GM23338 (cell line): ENCODE measurements around the gene NXPH3. TPM values are rescaled to one million over a fixed set of nuclear protein-coding genes. Genes with fewer than 3 reads are reported as not detected.

ENCODE experiments used
- ATAC-seq: fragments of 200-7000 bp; cut with Tn5 transposase; 3 replicates; pipeline ENCODE4 v1.9.1; 2020
- DNase-seq: peaks from one replicate; pipeline ENCODE4 v3.0.0-alpha.2; 2015; ENCODE audit warnings: low spot score
- H2AFZ ChIP-seq: fragments of 200-600 bp; sonication (generic); 2 replicates; pipeline ENCODE4 v1.8.0; 2016; ENCODE audit warnings: antibody characterized with exemption, mild to moderate bottlenecking, moderate library complexity
- H3F3A ChIP-seq: fragments of 200-600 bp; sonication (generic); replicated peaks from 2 replicates; pipeline ENCODE4 v1.8.0; 2017; ENCODE audit warnings: antibody characterized with exemption, mixed run types, low read depth
- H3K27ac ChIP-seq: fragments of 200-600 bp; sonication (generic); 2 replicates; pipeline ENCODE4 v1.6.1; 2016; ENCODE audit warnings: low read depth
- H3K27me3 ChIP-seq: fragments of 200-600 bp; sonication (generic); 2 replicates; pipeline ENCODE4 v1.8.0; 2016; ENCODE audit warnings: mild to moderate bottlenecking, mixed run types, moderate library complexity; ENCODE audit not compliant: insufficient read depth
- H3K36me3 ChIP-seq: fragments of 200-600 bp; sonication (generic); 2 replicates; pipeline ENCODE4 v1.8.0; 2016; ENCODE audit warnings: mild to moderate bottlenecking; ENCODE audit not compliant: insufficient read depth
- H3K4me1 ChIP-seq: fragments of 200-600 bp; sonication (generic); 2 replicates; pipeline ENCODE4 v1.8.0; 2016; ENCODE audit warnings: mild to moderate bottlenecking, moderate library complexity; ENCODE audit not compliant: insufficient read depth
- H3K4me2 ChIP-seq: fragments of 200-600 bp; sonication (generic); 2 replicates; pipeline ENCODE4 v1.7.1; 2017; ENCODE audit warnings: mixed run types
- H3K4me3 ChIP-seq: fragments of 200-600 bp; sonication (generic); 2 replicates; pipeline ENCODE4 v1.6.1; 2016; ENCODE audit warnings: mixed run types
- H3K79me2 ChIP-seq: fragments of 200-600 bp; sonication (generic); replicated peaks from 2 replicates; pipeline ENCODE4 v1.8.0; 2017; ENCODE audit warnings: mild to moderate bottlenecking; ENCODE audit not compliant: insufficient read depth
- H3K9me2 ChIP-seq: fragments of 200-600 bp; sonication (generic); 2 replicates; pipeline ENCODE4 v1.8.0; 2017; ENCODE audit not compliant: insufficient read depth
- H4K20me1 ChIP-seq: fragments of 200-600 bp; sonication (generic); replicated peaks from 2 replicates; pipeline ENCODE4 v1.8.0; 2017; ENCODE audit warnings: mild to moderate bottlenecking; ENCODE audit not compliant: insufficient read depth
- H3K27ac Mint-ChIP-seq: 2 replicates; pipeline ENCODE4 v1.8.0; 2020; ENCODE audit warnings: inconsistent platforms, mild to moderate bottlenecking, moderate library complexity, mixed read lengths
- H3K27me3 Mint-ChIP-seq: 3 replicates; pipeline ENCODE4 v1.8.0; 2022; ENCODE audit warnings: low read depth, mild to moderate bottlenecking, moderate library complexity, mixed read lengths, inconsistent platforms; ENCODE audit not compliant: insufficient read depth, poor library complexity
- H3K36me3 Mint-ChIP-seq: 3 replicates; pipeline ENCODE4 v1.8.0; 2021; ENCODE audit warnings: low read depth, mild to moderate bottlenecking, inconsistent platforms, moderate library complexity, mixed read lengths
- H3K4me1 Mint-ChIP-seq: 3 replicates; pipeline ENCODE4 v1.8.0; 2020; ENCODE audit warnings: mild to moderate bottlenecking, inconsistent platforms, mixed read lengths
- H3K4me3 Mint-ChIP-seq: 3 replicates; pipeline ENCODE4 v1.8.0; 2021; ENCODE audit warnings: moderate library complexity, mild to moderate bottlenecking, inconsistent platforms, mixed read lengths
- H3K9me3 Mint-ChIP-seq: 3 replicates; pipeline ENCODE4 v1.8.0; 2020; ENCODE audit warnings: moderate library complexity, mild to moderate bottlenecking, inconsistent platforms, mixed read lengths
- CTCF ChIP-seq, 2 experiments: fragments of 200-600 bp in 1 of 2; sonication (generic) in 1 of 2; conservative IDR thresholded peaks; 2 replicates each; pipeline versions ENCODE4 v1.5.1 to v1.6.1; 2016 to 2017; ENCODE audit warnings: antibody characterized with exemption in 2 of 2, low read depth in 2 of 2, mild to moderate bottlenecking in 2 of 2, moderate library complexity in 1 of 2
- EZH2 ChIP-seq: fragments of 200-600 bp; sonication (generic); IDR thresholded peaks from one replicate; pipeline ENCODE4 v1.8.0; 2017; ENCODE audit warnings: antibody characterized with exemption, mild to moderate bottlenecking, low read depth; ENCODE audit not compliant: unreplicated experiment
- EZH2phosphoT487 ChIP-seq: fragments of 200-600 bp; sonication (generic); IDR thresholded peaks from one replicate; pipeline ENCODE4 v1.8.1; 2018; ENCODE audit warnings: antibody characterized with exemption; ENCODE audit not compliant: unreplicated experiment
- NANOG ChIP-seq: IDR thresholded peaks from 2 replicates; pipeline ENCODE4 v1.6.1; 2016; ENCODE audit warnings: antibody characterized with exemption, borderline replicate concordance
- POLR2AphosphoS5 ChIP-seq: IDR thresholded peaks from 2 replicates; pipeline ENCODE4 v1.6.1; 2016; ENCODE audit warnings: antibody characterized with exemption, low read depth
- STAT1 ChIP-seq: IDR thresholded peaks from one replicate; pipeline ENCODE4 v1.6.1; 2016; ENCODE audit warnings: antibody characterized with exemption; ENCODE audit not compliant: unreplicated experiment
- ZNF114 ChIP-seq: fragments of 250-450 bp; sonication (Bioruptor Pico); IDR thresholded peaks from 2 replicates; pipeline ENCODE4 v1.5.0; 2020; ENCODE audit warnings: mild to moderate bottlenecking, moderate library complexity
- polyA plus RNA-seq: library from polyadenylated mRNA; unstranded; fragments of >200 nt; fragmentation: Nextera tagmentation; extraction: Ambion mirVana; gene quantifications from 2 replicates; pipeline ENCODE4 v1.2.1, GENCODE V29; 2016
- total RNA-seq: library from RNA; depleted of rRNA; stranded (reverse); fragments of >200 nt; shearing (Covaris generic); gene quantifications from 2 replicates; pipeline ENCODE4 v1.2.3, GENCODE V29; 2014
- TF ChIP-seq, protein P1 (sequence below): IDR thresholded peaks from 2 replicates; pipeline ENCODE4 v1.6.1; 2016; ENCODE audit warnings: antibody characterized with exemption
- TF ChIP-seq, protein P2 (sequence below): fragments of 250-450 bp; sonication (Bioruptor Pico); IDR thresholded peaks from 2 replicates; pipeline ENCODE4 v1.5.0; 2020; ENCODE audit warnings: mild to moderate bottlenecking, moderate library complexity

NXPH3 gene
- total and polyA plus RNA-seq, 2 experiments from 2014 or later: 0.23 to 2.7 TPM

DNA sequence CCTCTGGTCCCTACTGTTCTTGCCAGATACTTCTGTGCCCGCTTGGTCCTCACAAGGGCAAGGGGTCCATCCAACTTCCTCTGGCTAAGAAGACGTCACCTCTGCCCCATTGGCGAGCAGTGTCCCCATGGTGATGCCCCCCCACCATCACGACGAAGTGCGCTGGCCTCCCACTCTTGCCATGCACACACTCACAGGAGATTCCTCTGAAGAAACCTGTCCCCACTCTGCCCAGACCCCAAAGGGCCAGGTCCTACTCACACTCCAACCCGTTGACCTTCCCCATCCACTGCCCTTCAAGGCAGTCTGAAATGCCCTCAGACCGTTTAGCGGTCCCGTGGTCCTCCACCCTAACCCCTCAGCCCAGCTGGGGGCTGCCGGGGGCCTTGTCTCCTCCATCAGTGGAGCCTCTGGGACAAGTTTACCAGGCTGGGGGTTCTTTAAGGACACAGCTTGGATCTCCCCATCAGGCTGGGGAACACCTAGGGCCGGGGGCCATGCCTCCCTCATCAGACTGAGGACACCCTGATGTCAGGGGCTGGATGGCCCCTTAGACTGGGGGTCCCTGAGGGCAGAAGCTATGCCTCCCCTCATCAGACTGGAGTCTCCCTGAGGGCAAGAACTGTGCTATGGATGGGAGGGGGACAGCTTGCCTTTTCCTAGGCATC, 6.5 kb downstream of the NXPH3 start:
- Mint-ChIP-seq H3K9me3 (no peaks in the 10 kb centered on the region), H3K4me3 (no peak overlapping the region), H3K27me3 (peaks cover 13% of the 10 kb centered on the region), H3K27ac (no peak overlapping the region), H3K36me3 (no peaks in the 10 kb centered on the region; the same call in 2 of the 3 replicates), H3K4me1 (peaks cover 21% of the 10 kb centered on the region)
- Histone ChIP-seq H3K27ac (no peak overlapping the region), H3K79me2 (no peaks in the 10 kb centered on the region), H3F3A (0 out of 2 replicates have a peak, but pooled peaks cover 3% of the 10 kb centered on the region), H3K4me1 (no peaks in the 10 kb centered on the region), H3K9me2 (no peaks in the 10 kb centered on the region), H3K4me3 (no peak overlapping the region), H4K20me1 (no peaks in the 10 kb centered on the region), H3K27me3 (peaks cover 11% of the 10 kb centered on the region), H2AFZ (no peak overlapping the region), H3K36me3 (no peaks in the 10 kb centered on the region), H3K4me2 (no peak overlapping the region)
- DNase-seq: no peak
- ATAC-seq: no peak
- TF ChIP-seq EZH2: no peak
- no peak for TF ChIP-seq CTCF (conservative IDR thresholded peaks at IDR 0.05; ENCODE audit: low read depth in 2 of 2)
- TF ChIP-seq NANOG: no peak
- TF ChIP-seq, protein P1, sequence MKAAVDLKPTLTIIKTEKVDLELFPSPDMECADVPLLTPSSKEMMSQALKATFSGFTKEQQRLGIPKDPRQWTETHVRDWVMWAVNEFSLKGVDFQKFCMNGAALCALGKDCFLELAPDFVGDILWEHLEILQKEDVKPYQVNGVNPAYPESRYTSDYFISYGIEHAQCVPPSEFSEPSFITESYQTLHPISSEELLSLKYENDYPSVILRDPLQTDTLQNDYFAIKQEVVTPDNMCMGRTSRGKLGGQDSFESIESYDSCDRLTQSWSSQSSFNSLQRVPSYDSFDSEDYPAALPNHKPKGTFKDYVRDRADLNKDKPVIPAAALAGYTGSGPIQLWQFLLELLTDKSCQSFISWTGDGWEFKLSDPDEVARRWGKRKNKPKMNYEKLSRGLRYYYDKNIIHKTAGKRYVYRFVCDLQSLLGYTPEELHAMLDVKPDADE: no peak
- TF ChIP-seq STAT1: no peak
- TF ChIP-seq ZNF114 (CRISPR knock-in tag): no peak

DNA sequence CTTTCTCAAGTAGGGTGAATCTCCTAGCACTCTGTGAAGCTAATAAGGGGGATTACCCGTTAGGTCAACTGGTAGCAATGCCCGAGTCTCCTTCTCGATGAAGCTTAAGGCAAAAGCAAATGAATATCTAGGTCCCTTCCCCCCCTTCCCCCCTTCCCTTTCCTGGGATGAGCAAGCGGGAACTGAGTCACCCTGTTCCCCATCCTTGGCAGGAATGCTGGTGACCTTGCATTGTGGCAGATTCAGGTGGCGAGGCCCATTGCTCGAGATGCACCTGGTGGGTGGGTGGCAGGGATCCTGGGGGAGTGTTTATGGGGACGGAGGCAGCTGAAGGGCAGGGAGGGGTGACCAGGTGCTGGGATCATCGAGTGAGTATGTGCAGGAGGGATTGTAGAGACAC, 7.1 kb downstream of the NXPH3 start:
- Mint-ChIP-seq H3K9me3 (no peaks in the 10 kb centered on the region), H3K27me3 (peaks cover 7% of the 10 kb centered on the region), H3K36me3 (no peaks in the 10 kb centered on the region; the same call in 2 of the 3 replicates), H3K4me1 (peaks cover 16% of the 10 kb centered on the region; the same call in 2 of the 3 replicates), H3K4me3 (no peak overlapping the region), H3K27ac (no peak overlapping the region)
- DNase-seq: no peak
- H3K36me3 ChIP-seq: no peaks in the 10 kb centered on the region
- H2AFZ ChIP-seq: no peak overlapping the region
- H3F3A ChIP-seq: 0 out of 2 replicates have a peak, but pooled peaks cover 3% of the 10 kb centered on the region
- no peak overlapping the region for H3K27ac ChIP-seq
- no peaks in the 10 kb centered on the region for H3K9me2 ChIP-seq
- ATAC-seq: no peak
- no peaks in the 10 kb centered on the region for H3K4me1 ChIP-seq
- no peak overlapping the region for H3K4me2 ChIP-seq
- H4K20me1 ChIP-seq: no peaks in the 10 kb centered on the region
- H3K4me3 ChIP-seq: no peak overlapping the region
- H3K79me2 ChIP-seq: no peaks in the 10 kb centered on the region
- H3K27me3 ChIP-seq: peaks cover 5% of the 10 kb centered on the region
- TF ChIP-seq EZH2phosphoT487: no peak
- TF ChIP-seq, protein P2, sequence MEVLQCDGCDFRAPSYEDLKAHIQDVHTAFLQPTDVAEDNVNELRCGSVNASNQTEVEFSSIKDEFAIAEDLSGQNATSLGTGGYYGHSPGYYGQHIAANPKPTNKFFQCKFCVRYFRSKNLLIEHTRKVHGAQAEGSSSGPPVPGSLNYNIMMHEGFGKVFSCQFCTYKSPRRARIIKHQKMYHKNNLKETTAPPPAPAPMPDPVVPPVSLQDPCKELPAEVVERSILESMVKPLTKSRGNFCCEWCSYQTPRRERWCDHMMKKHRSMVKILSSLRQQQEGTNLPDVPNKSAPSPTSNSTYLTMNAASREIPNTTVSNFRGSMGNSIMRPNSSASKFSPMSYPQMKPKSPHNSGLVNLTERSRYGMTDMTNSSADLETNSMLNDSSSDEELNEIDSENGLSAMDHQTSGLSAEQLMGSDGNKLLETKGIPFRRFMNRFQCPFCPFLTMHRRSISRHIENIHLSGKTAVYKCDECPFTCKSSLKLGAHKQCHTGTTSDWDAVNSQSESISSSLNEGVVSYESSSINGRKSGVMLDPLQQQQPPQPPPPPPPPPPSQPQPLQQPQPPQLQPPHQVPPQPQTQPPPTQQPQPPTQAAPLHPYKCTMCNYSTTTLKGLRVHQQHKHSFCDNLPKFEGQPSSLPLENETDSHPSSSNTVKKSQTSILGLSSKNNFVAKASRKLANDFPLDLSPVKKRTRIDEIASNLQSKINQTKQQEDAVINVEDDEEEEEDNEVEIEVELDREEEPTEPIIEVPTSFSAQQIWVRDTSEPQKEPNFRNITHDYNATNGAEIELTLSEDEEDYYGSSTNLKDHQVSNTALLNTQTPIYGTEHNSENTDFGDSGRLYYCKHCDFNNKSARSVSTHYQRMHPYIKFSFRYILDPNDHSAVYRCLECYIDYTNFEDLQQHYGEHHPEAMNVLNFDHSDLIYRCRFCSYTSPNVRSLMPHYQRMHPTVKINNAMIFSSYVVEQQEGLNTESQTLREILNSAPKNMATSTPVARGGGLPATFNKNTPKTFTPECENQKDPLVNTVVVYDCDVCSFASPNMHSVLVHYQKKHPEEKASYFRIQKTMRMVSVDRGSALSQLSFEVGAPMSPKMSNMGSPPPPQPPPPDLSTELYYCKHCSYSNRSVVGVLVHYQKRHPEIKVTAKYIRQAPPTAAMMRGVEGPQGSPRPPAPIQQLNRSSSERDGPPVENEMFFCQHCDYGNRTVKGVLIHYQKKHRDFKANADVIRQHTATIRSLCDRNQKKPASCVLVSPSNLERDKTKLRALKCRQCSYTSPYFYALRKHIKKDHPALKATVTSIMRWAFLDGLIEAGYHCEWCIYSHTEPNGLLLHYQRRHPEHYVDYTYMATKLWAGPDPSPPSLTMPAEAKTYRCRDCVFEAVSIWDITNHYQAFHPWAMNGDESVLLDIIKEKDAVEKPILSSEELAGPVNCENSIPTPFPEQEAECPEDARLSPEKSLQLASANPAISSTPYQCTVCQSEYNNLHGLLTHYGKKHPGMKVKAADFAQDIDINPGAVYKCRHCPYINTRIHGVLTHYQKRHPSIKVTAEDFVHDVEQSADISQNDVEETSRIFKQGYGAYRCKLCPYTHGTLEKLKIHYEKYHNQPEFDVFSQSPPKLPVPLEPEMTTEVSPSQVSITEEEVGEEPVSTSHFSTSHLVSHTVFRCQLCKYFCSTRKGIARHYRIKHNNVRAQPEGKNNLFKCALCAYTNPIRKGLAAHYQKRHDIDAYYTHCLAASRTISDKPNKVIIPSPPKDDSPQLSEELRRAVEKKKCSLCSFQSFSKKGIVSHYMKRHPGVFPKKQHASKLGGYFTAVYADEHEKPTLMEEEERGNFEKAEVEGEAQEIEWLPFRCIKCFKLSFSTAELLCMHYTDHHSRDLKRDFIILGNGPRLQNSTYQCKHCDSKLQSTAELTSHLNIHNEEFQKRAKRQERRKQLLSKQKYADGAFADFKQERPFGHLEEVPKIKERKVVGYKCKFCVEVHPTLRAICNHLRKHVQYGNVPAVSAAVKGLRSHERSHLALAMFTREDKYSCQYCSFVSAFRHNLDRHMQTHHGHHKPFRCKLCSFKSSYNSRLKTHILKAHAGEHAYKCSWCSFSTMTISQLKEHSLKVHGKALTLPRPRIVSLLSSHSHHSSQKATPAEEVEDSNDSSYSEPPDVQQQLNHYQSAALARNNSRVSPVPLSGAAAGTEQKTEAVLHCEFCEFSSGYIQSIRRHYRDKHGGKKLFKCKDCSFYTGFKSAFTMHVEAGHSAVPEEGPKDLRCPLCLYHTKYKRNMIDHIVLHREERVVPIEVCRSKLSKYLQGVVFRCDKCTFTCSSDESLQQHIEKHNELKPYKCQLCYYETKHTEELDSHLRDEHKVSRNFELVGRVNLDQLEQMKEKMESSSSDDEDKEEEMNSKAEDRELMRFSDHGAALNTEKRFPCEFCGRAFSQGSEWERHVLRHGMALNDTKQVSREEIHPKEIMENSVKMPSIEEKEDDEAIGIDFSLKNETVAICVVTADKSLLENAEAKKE (CRISPR knock-in tag): no peak
- no peak for TF ChIP-seq EZH2
- TF ChIP-seq POLR2AphosphoS5: no peak
- no peak for TF ChIP-seq ZNF114 (CRISPR knock-in tag)
